ENCODE data around the gene DGKK. TPM values are rescaled to one million over a fixed set of nuclear protein-coding genes. Genes with fewer than 3 reads are reported as not detected.

DGKK gene, protein sequence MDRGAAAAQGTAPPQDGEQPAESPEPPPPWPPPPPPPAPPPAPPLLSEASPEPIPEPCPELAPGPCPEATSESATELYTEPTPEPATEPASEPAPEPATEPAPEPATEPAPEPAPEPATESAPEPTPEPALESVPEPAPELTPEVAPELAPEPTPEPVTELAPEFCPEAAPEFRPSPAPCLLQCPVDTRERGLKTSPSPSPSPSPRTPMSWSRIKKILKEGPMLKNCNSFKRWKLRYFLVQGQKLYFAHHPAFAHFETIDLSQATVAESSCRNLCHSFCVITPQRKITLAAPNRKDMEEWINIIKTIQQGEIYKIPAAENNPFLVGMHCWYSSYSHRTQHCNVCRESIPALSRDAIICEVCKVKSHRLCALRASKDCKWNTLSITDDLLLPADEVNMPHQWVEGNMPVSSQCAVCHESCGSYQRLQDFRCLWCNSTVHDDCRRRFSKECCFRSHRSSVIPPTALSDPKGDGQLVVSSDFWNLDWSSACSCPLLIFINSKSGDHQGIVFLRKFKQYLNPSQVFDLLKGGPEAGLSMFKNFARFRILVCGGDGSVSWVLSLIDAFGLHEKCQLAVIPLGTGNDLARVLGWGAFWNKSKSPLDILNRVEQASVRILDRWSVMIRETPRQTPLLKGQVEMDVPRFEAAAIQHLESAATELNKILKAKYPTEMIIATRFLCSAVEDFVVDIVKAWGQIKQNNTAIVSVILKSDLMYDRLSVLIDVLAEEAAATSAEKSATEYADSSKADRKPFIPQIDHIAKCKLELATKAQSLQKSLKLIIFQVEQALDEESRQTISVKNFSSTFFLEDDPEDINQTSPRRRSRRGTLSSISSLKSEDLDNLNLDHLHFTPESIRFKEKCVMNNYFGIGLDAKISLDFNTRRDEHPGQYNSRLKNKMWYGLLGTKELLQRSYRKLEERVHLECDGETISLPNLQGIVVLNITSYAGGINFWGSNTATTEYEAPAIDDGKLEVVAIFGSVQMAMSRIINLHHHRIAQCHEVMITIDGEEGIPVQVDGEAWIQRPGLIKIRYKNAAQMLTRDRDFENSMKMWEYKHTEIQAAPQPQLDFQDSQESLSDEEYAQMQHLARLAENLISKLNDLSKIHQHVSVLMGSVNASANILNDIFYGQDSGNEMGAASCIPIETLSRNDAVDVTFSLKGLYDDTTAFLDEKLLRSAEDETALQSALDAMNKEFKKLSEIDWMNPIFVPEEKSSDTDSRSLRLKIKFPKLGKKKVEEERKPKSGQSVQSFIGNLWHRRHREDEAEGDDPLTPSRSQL
- polyA plus RNA-seq = not detected in 3 replicates
- polyA plus RNA-seq (2011; ENCODE audit: low read depth) = not detected
- not detected in 2 replicates for polyA plus RNA-seq (2011; cell fraction: cytosol; rRNA removed)
- not detected in 2 replicates for polyA plus RNA-seq (2011; cell fraction: nucleus; rRNA removed)
- not detected in 2 replicates for polyA plus RNA-seq (2012; ENCODE audit: low replicate concordance)
- polyA minus RNA-seq = not detected in 3 replicates
- polyA minus RNA-seq (2011; cell fraction: cytosol; rRNA and poly(A)+ RNA removed) = not detected
- not detected in 2 replicates for polyA minus RNA-seq (2011; cell fraction: nucleus; rRNA and poly(A)+ RNA removed)

DNA sequence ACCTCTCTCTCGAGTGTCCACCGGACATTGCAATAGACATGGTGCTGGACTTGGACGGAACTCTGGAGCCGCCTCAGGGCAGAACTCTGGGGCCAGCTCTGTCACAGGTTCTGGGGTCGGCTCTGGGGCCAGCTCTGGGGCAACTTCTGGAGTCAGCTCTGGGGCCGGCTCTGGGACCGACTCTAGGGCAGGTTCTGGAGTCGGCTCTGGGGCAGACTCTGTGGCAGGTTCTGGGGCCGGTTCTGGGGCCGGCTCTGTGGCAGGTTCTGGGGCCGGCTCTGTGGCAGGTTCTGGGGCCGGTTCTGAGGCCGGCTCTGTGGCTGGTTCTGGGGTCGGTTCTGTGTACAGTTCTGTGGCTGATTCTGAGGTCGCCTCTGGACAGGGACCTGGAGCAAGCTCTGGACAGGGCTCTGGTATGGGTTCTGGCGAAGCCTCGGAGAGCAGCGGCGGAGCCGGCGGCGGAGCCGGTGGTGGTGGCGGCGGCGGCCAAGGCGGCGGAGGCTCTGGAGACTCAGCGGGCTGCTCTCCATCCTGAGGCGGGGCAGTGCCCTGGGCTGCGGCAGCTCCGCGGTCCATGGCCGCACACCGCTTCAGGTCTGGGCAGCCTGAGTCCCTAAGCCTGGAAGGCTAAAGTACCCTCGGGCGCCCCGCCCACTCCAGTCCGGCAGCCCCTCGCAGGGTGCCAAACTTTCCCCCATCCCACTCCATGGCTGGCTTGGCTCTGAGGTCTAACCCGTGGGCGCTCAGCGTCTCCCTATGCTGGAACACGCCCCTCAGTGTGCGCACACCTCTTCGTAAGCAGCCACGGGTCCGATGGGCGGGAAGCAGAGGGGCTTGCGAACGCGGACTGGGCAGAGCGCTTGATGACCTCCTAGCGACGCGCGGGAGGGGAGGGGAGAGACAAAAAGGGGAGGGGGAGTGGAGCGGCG, at the start of gene DGKK:
DGKK (minus strand) TSS at position 723 of the 929 bp plus-strand sequence; CDS start at position 576, 147 bp downstream.
- Histone ChIP-seq H2AFZ (ENCODE audit: control insufficient read depth, low read length) (no peak within 1 kb of the TSS), H3K27me3 (ENCODE audit: control insufficient read depth, extremely low read depth, insufficient read depth, low read length) (peaks cover 52% of the 10 kb centered on the region), H3K4me1 (ENCODE audit: control insufficient read depth, extremely low read depth, insufficient read depth, low read length) (no peaks in the 10 kb centered on the region), H3K79me2 (ENCODE audit: control insufficient read depth, insufficient read depth, low read length) (no peaks in the 10 kb centered on the region), H3K9me1 (ENCODE audit: control insufficient read depth, extremely low read depth, insufficient read depth, low read length) (no peaks in the 10 kb centered on the region), H3K4me2 (ENCODE audit: control insufficient read depth, extremely low read depth, insufficient read depth, low read depth, low read length) (no peak within 1 kb of the TSS), H3K9ac (ENCODE audit: control insufficient read depth, extremely low read depth, insufficient read depth, low read length) (no peak within 1 kb of the TSS), H3K4me3 (ENCODE audit: control insufficient read depth in 2 of 3, extremely low read depth in 1 of 3, insufficient read depth in 2 of 3, low read depth in 1 of 3, low read length in 3 of 3) (no peak within 1 kb of the TSS), H3K27ac (ENCODE audit: control insufficient read depth, insufficient read depth, low read length) (no peak within 1 kb of the TSS), H3K9me3 (ENCODE audit: control insufficient read depth, low read depth, low read length) (no peaks in the 10 kb centered on the region), H3K36me3 (ENCODE audit: control insufficient read depth in 2 of 2, extremely low read depth in 1 of 2, insufficient read depth in 2 of 2, low read length in 2 of 2) (no peaks in the 10 kb centered on the region), H4K20me1 (ENCODE audit: control insufficient read depth, extremely low read depth, insufficient read depth, low read length) (no peaks in the 10 kb centered on the region)
- peak; percentile 58 for TF ChIP-seq EZH2 (IDR thresholded peaks at IDR 0.05; ENCODE audit: low read length)
- TF ChIP-seq, protein P1, sequence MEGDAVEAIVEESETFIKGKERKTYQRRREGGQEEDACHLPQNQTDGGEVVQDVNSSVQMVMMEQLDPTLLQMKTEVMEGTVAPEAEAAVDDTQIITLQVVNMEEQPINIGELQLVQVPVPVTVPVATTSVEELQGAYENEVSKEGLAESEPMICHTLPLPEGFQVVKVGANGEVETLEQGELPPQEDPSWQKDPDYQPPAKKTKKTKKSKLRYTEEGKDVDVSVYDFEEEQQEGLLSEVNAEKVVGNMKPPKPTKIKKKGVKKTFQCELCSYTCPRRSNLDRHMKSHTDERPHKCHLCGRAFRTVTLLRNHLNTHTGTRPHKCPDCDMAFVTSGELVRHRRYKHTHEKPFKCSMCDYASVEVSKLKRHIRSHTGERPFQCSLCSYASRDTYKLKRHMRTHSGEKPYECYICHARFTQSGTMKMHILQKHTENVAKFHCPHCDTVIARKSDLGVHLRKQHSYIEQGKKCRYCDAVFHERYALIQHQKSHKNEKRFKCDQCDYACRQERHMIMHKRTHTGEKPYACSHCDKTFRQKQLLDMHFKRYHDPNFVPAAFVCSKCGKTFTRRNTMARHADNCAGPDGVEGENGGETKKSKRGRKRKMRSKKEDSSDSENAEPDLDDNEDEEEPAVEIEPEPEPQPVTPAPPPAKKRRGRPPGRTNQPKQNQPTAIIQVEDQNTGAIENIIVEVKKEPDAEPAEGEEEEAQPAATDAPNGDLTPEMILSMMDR (optimal IDR thresholded peaks at IDR 0.05 in 1 of 3, IDR thresholded peaks at IDR 0.05 in 1 of 3, conservative IDR thresholded peaks at IDR 0.05 in 1 of 3; ENCODE audit: extremely low read depth in 1 of 3, insufficient read depth in 2 of 3, low read length in 3 of 3) = no peak
- no peak for FAIRE-seq
- dilution Hi-C loops (cut with MboI; ENCODE audit: extremely low pct_ligation_motif_present, low sequenced_read_pairs) = no loop called here
- DNase-seq (ENCODE audit: low read depth, low spot score) = no peak
